ENCODE measurements around the gene SH3YL1.

- no peak for TF ChIP-seq CTCF (conservative IDR thresholded peaks at IDR 0.05; ENCODE audit: low read depth, low read length)
- no peak for TF ChIP-seq EZH2 (IDR thresholded peaks at IDR 0.05; ENCODE audit: borderline replicate concordance, low read depth, low read length, poor library complexity, severe bottlenecking)
Measured at GRCh38 chr2:233030-233429, 30.8 kb downstream of the SH3YL1 start.

Measured in A673 (cell line).